Measurements from ENCODE around the gene NNAT.

Gene NNAT

DNA sequence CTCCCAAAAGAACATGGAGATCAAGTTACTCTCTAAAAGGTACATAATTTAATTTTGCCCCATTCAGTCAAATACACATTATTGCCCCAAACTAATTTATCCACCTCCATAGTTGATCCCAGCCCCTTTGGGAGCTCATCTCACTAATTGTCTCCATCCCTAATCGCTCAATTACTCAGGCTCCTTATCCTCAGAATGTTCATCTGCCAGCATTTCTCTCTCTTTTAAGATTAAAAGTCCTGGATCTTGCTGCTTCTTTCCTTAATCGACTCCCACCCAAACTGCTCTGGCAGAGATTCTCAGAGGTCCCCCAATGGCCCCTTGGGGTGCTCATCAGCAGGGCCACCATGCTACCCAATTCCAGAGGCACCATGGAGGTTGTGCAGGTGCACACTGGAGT lies 18.4 kb upstream of the NNAT start:
- no peak for DNase-seq (ENCODE audit: low read depth in 2 of 2)

DNA sequence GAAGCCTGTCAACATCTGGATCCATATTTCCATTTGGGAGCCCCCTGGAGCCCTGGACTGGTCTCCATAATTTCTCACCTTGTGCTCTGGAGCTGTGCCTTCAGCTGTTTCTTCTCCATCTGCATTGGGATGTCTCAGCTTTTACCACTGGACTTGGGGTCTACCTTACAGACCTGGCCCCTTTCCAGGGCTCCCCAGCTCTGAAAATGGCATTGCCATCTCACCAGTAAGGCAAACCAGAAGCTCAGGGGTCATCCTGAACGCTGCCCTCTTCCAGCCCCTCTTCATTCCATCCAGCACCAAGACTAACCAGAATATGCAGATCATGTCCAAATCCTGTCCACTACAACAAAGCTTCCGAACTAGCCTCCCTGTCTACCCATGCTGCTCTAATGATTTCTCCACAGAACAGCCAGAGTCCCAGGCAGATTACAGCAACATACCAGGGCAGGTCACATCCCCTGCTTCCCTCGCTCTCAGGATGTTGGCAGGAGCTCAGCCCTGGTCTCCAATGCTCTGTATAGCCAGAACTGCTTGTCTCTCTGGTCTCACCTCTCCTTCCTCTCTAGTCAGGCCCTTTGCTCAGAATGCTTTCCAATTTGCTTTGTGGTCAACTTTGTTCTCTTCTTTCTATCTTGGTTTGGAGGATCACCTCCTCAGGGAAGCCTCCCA lies 17.7 kb upstream of the NNAT start:
- no peak for DNase-seq (ENCODE audit: low read depth in 2 of 2)

DNA sequence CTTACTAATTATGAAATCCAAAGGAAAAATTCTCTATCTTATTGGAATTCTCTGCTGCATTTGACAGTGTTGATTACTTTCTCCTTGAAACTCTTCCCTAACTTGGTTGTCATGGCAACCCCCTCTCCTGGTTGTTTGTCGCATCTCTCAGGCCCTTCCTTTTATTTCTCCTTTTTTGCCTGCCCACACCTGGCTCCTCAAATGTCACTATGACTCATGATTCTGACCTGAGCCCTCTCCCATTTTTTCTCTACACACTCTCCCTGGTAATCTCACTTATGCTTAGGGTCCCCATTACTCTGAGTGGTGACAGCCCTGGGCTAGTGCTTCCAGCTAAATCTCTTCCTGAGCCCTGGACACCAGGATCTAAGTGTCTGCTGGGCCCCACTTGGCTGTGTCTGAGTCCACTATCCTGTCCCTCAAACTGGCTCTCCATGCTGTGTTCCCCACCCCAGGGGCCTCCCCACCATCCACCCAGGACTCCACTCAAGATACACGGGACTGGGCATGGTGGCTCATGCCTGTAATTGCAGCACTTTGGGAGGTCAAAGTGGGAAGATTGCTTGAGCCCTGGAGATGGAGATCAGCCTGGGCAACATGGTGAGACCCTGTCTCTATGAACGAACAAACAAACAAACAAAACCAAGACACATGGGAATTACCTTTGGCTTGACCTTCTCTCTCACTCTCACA lies 16.5 kb upstream of the NNAT start:
- DNase-seq (ENCODE audit: low read depth in 2 of 2) = no peak

DNA sequence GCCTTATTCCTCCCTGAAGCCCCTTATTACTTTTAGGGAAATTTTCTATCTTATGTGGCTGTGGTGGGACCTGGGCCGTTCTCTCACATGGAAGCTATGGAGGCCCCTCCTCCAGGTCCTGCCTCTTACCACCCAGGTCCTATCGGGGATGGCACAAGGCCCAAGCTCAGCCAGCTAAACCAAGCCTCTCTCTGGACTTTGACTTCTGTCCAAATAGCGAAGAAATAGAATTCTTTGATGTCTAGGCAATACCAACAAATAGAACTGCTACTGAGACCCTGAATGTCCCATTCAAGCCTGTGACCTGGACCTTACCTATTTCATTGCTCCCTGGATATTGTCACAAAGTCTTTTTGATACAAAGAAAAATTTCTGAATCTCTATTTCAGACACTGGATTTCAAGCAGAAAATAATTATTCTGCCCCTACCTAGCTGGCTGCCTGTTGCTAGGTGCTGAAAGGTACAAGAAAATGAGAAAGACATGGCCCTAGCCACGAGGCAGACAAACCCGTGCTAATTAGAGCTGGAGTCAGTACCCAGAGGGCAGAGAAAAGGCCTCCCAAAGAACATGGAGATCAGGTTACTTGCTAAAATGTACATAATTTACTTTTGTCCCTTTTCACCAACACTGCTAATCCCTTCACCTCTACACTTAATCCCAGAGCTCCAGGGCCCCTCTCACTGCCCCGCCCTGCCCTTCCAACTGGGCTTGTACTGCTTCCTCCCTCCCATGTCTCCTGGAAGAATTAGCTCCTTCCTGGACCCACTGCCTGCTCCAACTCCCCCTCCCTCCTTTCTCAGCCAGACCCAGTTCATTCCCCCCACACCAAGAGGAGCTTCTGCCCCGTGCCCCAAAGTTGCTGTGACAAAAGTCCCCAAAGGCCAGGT lies 15.5 kb upstream of the NNAT start:
- DNase-seq (ENCODE audit: low read depth in 2 of 2) = no peak

DNA sequence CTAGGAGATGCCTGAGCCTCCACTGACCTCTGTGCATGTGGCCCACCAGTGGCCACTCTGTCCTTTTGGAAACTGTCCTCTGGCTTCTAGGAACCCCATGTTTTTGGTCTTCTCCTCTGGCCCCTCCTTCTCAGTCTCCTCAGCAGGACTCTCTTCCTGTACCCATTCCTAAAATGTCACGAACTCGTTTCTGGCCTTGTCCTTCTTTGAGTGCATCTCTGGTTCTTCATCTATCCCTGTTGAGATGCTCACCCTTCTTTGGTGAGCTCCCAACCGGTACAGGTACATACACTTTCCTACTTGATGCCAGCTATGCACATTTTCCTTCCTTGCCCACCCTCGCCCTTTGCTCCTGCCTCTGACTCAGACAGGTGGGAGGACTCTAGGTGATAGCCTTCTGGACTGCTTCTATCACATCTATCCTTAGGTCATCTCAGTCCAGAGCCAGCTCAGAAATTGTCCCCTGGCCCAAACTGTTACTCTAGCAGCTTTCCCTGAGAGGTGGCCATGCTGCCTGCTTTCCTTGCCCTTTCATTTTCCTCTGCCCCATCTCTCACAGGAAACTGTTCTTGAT lies 14.8 kb upstream of the NNAT start:
- no peak for DNase-seq (ENCODE audit: low read depth in 2 of 2)

DNA sequence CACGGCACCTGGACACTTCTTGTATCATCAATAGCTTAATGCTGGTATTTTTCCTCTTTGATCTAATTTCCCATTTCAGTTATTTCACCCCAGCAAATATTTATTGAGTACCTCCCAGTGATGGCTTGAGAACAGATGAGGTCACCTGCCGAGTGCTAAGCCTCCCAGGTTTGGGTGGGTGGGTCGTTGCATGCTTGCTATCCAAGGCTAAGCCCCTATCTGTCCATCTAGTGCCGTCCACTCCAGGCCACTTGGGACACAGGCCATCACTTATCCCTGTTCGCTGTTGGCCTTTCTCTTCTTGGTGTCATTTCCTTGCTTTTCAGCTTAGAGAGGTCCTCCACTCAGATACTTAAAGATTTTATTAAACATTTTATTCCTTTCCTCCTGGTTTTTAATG lies 10.8 kb upstream of the NNAT start:
- no peak for DNase-seq (ENCODE audit: low read depth in 2 of 2)

DNA sequence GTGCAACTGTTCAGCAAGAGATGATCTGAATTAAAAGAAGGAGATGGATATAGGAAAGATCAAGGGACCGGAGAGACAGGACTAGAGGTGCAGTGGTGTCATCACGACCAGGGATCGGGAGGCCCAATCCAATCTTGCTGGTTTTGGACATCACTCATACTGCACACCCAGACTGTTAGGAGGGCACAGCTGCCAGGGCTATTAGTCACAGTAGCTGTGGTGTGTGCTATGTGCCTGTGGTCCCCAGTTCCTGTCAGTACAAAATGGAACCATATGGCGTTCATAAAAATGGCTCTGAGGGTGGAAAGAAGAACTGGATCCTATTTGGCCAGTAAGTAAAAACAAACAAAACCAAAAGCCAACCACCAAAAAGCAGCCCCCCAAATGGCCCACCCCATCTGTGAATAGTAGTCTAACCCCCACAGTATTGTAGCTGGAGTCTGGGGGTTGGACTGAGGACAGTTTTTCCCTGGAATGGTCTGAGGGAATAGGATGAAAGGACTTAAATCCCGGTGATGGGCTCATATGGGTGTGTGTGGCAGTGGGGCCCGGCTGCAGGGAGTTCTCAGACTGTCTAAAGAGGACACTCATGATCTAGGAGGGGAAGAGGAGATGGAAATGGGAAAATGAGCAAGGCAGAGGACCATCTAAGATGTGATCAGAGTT lies 9.3 kb upstream of the NNAT start:
- no peak for DNase-seq (ENCODE audit: low read depth in 2 of 2)

DNA sequence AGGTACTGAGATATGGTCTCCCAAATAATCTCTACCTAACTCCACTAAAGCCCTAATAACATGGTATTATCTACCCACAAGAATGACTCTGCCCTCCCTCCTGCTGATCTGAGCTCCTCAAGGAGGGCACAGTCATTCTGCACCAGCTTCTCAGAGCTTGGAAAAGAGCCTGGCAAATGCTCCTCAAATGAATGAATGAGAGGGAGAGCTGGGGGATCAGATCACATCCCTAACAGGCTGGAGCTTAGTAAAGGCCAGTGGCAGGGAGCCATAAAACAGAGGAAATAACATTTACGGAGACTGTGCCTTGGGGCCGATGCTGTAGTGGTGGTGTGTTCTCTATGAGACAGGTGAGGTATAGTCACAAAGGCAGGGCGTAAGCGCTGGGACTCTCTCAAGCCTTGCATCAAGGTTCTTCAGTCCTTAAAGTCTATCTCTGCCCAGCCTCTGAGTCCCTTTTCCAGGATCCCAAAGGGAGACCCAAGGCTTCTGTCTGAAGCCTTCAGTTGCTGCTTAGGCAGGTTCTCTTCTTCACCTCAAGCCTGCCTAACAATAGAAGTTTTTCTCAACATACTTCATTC lies 7.2 kb upstream of the NNAT start:
- no peak for DNase-seq (ENCODE audit: low read depth in 2 of 2)

DNA sequence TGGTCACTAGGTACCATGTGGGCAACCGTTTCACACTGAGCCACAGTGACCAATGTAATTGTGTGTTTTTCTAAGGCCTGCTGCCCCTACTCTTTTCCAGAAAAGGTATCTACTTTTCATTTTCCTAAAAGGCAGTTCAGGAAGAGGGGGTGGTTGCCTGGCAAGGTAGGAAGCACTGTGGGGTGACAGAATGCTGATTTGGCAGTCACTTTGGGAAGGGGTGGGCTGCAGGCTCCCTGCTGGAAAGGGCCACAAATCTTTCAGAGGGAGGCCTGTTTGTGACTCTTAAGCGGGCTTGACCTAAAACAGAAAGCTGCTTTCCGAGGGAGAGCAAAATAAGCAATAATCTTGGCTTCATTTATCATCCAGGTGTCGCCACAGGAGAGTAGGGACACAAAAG lies 5.2 kb upstream of the NNAT start:
- no peak for DNase-seq (ENCODE audit: low read depth in 2 of 2)

DNA sequence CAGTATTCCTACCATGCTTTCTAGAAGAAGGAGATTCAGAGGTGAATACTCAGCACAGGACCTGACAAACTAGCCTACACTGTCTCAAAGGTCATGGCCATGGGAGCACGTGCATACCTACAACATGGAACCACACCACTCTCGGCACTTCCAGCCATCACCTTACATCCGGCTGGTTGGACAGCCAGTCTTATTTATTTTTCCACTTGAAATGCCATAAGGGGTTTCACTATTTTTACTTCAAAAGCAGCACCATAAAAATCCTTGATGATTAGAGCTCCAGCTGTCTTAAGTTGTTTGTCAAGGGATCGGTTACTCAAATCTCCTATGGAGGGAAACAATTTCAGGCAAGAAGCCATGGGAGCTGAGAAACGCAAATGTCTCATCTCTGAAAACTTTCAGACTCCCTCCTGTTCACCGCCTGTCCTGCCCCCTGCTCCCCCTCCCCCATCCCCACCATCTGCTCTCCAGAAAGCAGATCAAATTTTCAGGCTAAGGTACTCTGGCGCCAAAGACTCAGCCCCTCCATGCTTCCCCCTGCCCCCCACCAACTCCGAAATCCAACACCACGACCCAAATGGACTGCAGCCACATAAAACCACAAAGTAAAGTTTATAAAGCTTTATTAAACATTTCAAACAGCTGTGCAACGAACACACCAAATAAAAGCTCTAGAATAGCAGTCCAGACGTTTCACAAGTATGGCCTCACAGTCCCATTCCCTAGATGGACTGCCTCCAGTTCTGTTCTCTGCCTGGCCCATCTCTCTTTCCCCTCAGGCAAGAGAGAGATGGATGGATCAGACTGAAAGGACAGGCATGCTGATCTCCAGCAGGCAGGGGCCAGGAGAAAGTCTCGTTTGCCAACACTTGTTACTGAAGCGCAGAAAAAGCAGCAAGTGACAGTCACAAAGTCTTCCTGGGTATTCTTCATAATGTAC lies 4.0 kb upstream of the NNAT start:
- no peak for DNase-seq (ENCODE audit: low read depth in 2 of 2)

DNA sequence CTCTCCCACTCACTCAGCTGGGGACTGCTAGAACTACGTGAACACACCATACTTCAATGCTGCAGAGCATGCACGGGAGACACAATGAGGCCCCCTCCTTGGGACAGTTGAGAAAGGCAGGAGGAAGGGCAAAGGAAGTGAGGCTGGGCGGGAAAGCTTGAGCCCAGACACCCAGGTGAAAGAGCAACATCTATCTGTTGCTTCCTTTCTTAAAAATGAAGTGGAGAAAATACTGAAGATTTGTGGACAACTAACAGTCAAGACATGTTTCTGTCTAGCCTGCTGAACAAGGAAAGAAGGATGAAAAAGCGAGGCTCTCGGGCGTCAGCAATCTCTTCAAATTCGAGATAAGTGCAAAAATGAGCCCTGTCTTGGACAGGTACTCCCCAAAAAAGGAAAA lies 3.0 kb upstream of the NNAT start:
- DNase-seq (ENCODE audit: low read depth in 2 of 2) = no peak

DNA sequence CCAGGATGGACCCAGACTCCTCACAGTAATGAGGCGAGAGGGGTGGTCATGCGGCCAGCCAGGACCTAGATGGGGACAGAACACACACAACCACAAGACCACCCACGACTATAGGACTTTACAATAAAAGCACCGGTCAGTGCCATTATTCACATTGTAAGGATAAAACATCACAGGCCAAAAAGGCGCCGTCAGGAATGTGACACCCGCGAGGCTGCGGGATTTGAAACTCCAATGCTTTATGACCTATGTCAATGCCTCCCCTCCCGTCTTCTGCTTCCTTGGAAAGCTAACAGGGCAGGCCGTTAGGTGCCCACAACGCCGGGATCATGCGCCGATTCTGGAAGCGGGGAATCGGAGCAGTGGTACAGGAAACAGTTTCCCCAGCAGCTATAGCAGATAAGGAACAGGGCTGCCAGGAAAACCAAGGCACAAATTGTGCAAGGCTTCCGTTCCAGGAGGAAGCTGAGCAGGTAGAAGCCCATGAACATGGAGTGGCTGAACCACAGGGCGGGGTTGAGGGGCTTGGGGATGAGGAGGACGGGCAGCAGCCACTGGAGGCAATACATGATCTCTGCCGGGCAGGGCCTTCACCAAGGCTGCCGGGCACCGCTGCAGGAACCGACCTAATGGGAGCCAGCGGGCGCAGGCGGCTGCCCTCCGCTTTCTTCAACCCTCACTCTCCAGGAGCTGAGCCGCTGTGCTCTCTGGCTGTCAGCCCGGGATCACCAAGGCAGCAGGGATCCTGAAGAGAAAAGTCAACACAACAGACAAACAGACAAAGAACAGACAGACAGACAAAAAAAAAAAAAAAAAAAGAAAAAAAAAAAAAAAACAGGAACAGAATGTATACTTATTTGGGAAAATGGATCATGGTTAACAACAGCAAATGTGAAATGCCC lies 2.2 kb upstream of the NNAT start:
- no peak for DNase-seq (ENCODE audit: low read depth in 2 of 2)

DNA sequence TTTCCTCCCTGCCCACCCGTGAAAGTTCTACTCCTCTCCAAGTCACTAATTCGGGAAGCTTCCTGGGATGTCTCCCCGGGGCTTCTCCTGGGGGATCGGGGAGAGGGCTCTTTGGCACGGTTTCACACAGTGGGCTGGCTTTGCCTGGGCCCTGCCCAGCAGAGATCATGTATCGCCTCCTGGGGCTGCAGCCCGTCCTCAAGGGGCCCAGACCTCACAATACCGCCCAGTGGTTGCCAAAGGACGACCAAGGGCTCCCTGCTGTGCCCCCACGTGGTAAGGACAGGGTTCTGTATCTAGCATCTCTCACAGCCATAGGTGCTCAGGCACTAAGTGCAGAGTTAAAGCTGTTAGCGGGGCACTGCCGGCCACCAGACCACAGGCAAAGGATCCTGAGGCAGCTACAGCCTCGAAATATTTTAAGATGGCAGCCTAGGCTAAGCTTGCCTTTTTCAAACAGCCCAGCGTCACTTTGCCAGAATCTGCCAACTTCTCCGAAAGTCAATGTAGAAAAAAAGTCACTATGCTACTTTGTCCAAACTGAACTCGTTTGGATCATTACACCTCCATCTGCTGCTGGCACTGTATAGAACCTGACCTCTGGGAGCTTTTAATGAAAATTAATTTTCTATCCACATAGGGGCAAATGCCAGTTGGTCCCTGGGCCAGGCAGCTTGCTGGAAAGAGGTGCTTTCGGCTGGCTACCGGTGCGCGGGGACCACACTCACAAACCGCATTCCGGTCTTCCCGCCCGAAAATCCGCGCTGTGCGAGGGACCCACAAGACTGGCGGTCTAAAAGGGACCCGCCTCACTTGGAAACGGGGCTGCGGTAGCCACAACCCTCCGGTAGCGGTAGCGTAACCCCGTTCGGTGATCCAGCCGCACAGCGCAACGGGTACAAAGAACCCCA lies 1.3 kb upstream of the NNAT start:
- DNase-seq (ENCODE audit: low read depth in 2 of 2) = no peak

DNA sequence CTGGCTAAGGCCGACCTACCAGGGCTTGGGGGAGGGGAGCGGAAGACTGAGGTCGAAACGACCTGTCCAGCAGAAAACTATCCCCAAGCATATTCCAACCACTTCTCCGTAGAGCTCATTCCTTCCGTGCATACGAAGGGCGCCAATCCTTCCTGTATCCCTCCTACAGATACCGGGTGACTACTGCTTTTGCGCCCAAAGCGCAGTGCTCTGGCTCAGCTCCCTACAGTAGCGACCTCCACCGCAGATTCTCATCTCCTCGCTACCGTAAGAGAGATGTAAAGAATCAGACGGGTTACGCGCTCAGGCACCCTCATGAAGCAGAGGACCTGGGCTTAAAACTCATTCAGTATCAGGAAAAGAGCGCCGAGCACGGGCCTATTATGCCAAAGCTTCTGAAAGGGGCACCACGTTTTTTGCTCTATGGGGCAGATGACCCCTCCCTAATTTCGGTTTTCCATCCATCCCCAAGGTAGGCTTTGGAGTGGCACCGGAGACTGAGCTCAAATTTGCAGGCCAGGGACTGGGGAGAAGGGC lies 563 bp upstream of the NNAT start:
- DNase-seq (ENCODE audit: low read depth in 2 of 2) = no peak

DNA sequence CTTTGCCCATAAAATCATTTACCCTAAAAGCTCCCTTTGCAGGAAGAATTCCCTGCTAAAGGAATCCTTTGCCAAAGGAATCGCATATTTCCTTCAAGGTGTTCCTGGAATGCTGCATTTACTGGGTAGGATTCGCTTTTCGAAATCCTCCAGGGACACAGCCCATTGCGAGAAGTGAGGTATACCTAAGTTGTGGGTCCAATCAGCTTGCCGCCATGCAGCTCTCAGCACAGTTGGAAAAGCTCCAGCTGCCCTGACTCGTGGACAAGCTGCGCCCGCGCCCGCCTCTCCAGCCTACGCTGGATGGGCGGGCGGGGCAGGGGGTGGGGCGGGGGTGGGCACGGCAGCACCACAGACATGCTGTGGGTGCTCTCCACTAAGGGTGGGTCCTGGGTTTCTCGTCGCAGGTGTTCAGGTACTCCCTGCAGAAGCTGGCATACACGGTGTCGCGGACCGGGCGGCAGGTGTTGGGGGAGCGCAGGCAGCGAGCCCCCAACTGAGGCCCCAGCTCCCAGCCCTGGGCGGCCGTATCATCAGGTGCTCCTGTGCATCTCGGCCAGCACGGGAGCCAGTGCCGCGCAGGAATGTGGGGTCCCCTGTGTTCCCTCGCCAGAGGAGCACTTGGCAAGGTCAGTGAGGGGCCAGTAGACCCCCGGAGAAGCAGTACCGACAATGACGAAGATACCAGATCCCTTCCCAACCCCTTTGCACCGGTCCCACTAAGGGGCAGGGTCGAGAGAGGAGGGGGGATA lies 1.4 kb downstream of the NNAT start:
- DNase-seq (ENCODE audit: low read depth in 2 of 2) = no peak

DNA sequence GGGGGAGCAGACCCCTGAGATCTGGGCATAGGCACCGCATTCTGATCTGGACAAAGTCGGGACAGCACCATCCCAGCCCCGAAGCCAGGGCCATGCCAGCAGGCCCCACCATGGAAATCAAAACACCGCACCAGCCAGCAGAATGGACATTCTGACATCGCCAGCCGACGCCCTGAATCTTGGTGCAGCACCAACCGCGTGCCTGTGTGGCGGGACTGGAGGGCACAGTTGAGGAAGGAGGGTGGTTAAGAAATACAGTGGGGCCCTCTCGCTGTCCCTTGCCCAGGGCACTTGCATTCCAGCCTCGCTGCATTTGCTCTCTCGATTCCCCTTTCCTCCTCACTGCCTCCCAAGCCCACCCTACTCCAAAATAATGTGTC lies 2.0 kb downstream of the NNAT start:
- no peak for DNase-seq (ENCODE audit: low read depth in 2 of 2)

Data from activated CD8-positive, alpha-beta memory T cell treated with anti-CD3 and anti-CD28 coated beads for 4 hours (primary cell).